Epithelial cell of proximal tubule (primary cell): ENCODE measurements around the gene CTU2. TPM values are rescaled to one million over a fixed set of nuclear protein-coding genes. Genes with fewer than 3 reads are reported as not detected.

ENCODE experiments used
- DNase-seq: peaks from one replicate; pipeline ENCODE4 v3.0.0-alpha.2; 2011; ENCODE audit warnings: low read depth
- H3K4me3 ChIP-seq: 2 replicates; pipeline ENCODE4 v1.5.1; 2011; ENCODE audit warnings: low read depth, mild to moderate bottlenecking, low read length
- total RNA-seq: library from RNA; depleted of rRNA; stranded (reverse); fragments of >200 nt; gene quantifications from 2 replicates; pipeline ENCODE4 v1.2.3, GENCODE V29; 2015
- TF ChIP-seq, protein P1 (sequence below): conservative IDR thresholded peaks from 2 replicates; pipeline ENCODE4 v1.5.1; 2012; ENCODE audit warnings: low read depth, mild to moderate bottlenecking, low read length

CTU2 gene
- total RNA-seq, 1 donor from 2014 or later = 9.3 TPM

DNA sequence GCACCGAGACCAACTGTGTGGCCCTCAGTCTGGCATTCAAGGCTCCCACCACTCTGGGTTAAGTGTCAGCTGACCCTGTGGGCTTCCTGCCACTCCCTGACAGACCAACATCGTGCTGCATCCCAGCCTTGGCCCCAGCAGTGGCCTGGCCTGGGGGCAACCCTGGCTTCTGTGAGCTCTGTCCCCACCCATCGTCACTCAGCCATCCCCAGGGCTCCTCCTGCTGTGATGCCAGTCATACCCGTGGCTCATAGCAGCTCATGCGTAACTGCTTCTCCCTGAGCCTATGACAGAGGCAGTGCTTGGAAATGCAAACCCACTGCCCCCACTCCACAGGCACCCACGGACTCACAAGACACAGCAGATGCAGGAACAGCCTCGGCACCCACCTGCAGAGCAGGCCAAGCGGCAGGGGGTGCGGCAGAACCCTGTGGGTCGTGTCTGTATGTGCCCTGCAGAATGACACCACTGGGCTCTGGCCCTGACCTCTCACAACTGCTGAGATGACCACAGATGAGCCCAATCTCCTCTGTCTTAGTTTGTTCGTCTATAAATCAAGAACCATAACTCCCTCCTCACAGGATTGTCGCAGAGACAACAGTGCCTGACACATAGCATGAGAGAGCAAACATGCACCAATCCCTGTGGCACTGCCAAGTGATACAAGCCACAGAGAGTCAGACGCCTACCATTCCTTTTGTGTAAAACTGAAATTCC lies 52.1 kb downstream of the CTU2 start:
- TF ChIP-seq, protein P1, sequence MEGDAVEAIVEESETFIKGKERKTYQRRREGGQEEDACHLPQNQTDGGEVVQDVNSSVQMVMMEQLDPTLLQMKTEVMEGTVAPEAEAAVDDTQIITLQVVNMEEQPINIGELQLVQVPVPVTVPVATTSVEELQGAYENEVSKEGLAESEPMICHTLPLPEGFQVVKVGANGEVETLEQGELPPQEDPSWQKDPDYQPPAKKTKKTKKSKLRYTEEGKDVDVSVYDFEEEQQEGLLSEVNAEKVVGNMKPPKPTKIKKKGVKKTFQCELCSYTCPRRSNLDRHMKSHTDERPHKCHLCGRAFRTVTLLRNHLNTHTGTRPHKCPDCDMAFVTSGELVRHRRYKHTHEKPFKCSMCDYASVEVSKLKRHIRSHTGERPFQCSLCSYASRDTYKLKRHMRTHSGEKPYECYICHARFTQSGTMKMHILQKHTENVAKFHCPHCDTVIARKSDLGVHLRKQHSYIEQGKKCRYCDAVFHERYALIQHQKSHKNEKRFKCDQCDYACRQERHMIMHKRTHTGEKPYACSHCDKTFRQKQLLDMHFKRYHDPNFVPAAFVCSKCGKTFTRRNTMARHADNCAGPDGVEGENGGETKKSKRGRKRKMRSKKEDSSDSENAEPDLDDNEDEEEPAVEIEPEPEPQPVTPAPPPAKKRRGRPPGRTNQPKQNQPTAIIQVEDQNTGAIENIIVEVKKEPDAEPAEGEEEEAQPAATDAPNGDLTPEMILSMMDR = no peak
- H3K4me3 ChIP-seq = no peak overlapping the region
- no peak for DNase-seq

DNA sequence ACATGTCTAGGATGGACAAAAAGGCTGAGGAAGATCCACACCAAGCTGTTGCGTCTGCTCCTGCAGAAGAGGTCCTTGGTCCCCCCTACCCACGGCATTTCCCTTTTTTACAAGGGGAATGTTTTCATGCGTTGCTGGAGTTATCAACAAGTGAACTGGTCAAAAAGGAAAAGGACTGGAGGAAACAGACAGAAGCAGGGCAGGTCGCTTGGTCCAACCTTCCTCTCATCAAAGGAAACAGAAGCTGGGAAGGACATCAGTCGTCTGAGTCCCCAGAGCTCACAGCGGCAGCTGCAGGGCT lies 52.6 kb downstream of the CTU2 start:
- no peak for DNase-seq
- H3K4me3 ChIP-seq = no peak overlapping the region
- TF ChIP-seq, protein P1 = no peak

DNA sequence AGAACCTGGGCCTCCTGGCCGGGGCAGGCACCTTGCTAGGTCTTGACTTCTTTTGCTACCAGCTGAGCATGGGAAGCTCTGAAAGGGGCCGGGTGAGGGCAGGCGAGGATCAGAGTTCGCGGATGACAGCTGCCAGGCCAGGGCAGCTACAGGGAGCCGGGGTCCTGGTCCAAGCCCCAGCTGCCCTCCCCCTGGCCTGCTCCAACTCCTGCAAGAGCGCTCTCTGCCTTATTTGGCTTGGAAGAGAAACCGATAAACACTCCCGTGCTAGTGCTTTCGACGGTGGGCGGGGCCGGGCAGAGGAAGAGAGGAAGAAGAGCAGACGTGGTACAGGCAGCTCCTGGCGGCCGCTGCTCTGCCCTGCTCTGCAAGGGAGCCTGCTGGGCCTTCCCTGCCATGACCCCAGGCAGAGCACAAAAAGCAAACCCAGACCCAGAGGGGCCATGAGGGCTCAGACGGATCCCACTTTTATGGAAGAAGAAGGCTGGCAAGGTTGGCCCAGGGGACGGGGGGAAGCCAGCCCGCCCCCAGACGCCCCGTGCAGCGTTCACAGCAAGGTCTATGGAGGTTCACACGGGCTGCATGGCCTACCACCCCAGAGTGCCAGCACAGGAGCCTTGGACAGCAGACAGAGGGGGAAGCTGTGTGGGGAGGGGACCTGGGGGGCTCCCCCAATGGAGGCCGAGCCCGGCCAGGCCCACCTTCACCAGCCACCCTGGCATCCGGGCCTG lies 53.1 kb downstream of the CTU2 start:
- DNase-seq = no peak
- H3K4me3 ChIP-seq = no peak overlapping the region
- TF ChIP-seq, protein P1 = no peak

DNA sequence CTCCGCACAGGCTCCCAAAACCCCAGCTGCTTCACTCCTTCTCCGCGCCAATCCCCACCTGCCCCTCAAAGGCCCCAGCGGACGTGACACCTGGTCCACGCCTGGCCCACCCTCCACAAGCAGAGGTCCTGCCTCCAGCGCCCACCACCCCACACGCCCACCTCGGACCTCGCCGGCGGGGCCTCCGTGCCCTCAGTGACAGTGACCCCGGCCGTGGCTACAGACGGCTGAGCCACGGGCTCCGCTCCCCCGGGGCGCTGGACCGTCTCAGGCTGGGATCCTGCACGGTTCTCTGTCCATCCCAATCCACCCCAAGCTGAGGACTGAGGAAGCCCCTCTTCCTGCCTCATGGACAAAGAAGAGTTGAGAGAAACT lies 53.7 kb downstream of the CTU2 start:
- TF ChIP-seq, protein P1 = no peak
- no peak overlapping the region for H3K4me3 ChIP-seq
- no peak for DNase-seq

DNA sequence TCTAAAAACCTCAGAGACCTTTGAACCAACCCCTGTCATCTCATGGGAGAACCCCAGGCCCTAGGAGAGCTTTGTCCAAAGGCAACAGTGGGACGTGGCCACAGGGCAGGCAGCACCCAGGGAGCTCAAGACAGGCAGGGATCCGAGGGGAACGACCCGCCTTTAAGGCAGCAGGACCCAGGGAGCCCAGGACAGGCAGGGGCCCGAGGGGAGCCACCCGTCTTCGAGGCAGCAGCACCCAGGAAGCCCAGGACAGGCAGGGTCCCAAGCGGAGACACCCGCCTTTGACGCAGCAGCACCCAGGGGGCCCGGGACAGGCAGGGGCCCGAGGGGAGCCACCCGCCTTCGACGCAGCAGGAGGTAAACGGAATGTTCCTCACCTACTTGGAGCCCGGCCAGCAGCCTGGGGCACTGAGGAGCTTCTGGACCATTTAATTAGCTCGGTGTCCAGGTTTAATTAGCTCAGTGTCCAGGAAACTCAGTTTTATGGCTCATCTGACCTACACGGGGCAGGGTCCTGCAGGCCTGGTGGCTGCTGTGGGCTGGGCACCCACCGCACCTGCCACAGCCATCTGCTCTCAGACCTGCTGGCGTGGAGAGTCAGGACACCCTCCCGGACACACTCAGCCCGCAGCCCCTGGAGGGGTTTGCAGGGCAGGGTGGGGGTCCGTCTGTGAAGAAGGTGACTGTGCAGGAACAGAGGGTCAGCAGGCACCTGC lies 54.3 kb downstream of the CTU2 start:
- no peak overlapping the region for H3K4me3 ChIP-seq
- TF ChIP-seq, protein P1 = no peak
- DNase-seq = no peak

DNA sequence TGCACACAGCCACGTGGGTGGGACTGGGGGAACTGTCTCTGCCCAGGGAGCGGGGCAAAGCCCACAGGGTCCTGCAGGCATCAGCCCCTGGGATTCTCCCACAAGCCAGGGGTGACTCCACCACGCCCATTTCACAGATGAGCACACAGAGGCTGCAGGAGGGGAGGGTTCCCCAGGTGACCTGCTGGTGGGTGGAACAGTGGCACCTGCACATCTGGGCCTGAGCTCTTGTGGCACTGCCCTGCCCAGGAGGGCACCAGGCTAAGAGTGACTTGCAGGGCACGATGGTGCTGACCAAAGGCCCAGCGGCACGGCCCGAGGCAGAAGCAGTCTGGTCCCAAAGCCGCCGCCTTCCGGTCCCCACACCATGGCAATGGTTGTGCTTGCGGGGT lies 54.8 kb downstream of the CTU2 start:
- DNase-seq = no peak
- H3K4me3 ChIP-seq = no peak overlapping the region
- TF ChIP-seq, protein P1 = no peak
